HL-60 (cell line): Measurements from ENCODE around the gene LCNL1.

Experiments
- GABPA ChIP-seq: IDR thresholded peaks from 2 replicates; pipeline ENCODE4 v1.6.1; 2012; ENCODE audit warnings: low read depth
- POLR2AphosphoS5 ChIP-seq: IDR thresholded peaks from 2 replicates; pipeline ENCODE4 v1.6.1; 2012; ENCODE audit warnings: low read depth
- TF ChIP-seq, protein P1 (sequence below): IDR thresholded peaks from one replicate; pipeline ENCODE4 v1.5.1; 2011; ENCODE audit warnings: low read length, control low read depth, inconsistent platforms; ENCODE audit not compliant: insufficient read depth
- TF ChIP-seq, protein P2 (sequence below): IDR thresholded peaks from 2 replicates; pipeline ENCODE4 v1.6.1; 2012; ENCODE audit warnings: low read depth; ENCODE audit not compliant: insufficient replicate concordance

DNA sequence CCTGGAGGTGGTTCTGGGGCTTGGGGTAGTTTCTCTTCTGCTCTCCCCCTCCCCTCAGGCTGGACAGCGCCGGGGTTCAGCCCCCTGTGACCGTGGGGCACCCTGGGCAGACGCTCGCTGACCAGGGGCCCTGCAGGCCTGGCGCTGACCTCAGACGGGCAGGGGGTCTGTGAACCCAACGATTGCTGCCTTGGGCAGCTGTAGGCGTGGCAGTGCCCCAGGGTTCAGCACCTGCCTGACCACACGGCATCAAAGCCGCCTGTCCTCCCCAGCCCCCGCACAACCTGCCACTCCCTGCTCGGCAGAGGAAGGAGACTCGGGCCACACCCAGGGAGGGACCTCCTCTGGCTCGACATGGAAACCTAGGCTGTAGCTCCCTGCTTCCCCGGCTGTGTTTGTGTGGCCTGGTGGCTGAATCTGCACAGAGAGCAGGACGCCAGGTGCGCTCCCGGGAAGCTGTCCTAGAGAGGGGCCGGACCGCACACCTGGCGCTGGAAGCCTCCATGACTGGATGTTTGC, 18.6 kb upstream of the LCNL1 start:
- TF ChIP-seq, protein P1, sequence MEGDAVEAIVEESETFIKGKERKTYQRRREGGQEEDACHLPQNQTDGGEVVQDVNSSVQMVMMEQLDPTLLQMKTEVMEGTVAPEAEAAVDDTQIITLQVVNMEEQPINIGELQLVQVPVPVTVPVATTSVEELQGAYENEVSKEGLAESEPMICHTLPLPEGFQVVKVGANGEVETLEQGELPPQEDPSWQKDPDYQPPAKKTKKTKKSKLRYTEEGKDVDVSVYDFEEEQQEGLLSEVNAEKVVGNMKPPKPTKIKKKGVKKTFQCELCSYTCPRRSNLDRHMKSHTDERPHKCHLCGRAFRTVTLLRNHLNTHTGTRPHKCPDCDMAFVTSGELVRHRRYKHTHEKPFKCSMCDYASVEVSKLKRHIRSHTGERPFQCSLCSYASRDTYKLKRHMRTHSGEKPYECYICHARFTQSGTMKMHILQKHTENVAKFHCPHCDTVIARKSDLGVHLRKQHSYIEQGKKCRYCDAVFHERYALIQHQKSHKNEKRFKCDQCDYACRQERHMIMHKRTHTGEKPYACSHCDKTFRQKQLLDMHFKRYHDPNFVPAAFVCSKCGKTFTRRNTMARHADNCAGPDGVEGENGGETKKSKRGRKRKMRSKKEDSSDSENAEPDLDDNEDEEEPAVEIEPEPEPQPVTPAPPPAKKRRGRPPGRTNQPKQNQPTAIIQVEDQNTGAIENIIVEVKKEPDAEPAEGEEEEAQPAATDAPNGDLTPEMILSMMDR: no peak
- TF ChIP-seq POLR2AphosphoS5: no peak
- TF ChIP-seq, protein P2, sequence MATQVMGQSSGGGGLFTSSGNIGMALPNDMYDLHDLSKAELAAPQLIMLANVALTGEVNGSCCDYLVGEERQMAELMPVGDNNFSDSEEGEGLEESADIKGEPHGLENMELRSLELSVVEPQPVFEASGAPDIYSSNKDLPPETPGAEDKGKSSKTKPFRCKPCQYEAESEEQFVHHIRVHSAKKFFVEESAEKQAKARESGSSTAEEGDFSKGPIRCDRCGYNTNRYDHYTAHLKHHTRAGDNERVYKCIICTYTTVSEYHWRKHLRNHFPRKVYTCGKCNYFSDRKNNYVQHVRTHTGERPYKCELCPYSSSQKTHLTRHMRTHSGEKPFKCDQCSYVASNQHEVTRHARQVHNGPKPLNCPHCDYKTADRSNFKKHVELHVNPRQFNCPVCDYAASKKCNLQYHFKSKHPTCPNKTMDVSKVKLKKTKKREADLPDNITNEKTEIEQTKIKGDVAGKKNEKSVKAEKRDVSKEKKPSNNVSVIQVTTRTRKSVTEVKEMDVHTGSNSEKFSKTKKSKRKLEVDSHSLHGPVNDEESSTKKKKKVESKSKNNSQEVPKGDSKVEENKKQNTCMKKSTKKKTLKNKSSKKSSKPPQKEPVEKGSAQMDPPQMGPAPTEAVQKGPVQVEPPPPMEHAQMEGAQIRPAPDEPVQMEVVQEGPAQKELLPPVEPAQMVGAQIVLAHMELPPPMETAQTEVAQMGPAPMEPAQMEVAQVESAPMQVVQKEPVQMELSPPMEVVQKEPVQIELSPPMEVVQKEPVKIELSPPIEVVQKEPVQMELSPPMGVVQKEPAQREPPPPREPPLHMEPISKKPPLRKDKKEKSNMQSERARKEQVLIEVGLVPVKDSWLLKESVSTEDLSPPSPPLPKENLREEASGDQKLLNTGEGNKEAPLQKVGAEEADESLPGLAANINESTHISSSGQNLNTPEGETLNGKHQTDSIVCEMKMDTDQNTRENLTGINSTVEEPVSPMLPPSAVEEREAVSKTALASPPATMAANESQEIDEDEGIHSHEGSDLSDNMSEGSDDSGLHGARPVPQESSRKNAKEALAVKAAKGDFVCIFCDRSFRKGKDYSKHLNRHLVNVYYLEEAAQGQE: no peak
- no peak for TF ChIP-seq GABPA
